Measurements from ENCODE around the gene LHCGR.
A peak's percentile ranks its signal among the peaks of the same experiment; 100 is the strongest.
"Not testable (repeated sequence)": the region's sequence is repeated elsewhere in the genome, so short reads cannot be mapped to it uniquely, and the experiment has no call there.

The LHCGR gene

DNA sequence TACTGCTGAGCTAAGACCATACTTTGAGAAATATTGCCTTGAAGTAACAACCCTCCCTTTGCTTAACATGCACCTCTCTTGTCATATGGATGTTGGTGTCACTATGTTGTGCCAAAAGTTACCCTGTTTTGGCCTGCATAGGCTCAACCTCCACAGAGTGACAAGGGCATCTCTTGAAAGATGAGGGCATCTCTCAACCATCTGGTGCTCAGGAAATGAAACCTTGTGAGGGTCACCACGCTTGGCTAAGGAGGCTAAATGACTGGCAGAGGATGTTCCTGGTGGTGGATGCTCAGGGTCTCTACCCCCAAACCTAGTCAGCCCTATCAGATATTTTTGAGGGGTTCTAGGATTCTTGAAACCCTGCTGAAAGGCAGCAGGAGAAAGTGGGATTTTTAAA lies 2.3 kb downstream of the LHCGR start:
- peaks cover 0 to 13% (median 6%) of the 10 kb centered on the region in 11 experiments; a peak in 10 of 22 replicates for H3K9me3 ChIP-seq (replicated peaks in 1 of 11)
- H3K27ac ChIP-seq, result 0 out of 22 replicates have a peak overlapping the region, but pooled peaks of 2 of the 11 experiments have one; percentile 8 to 18
- peaks cover 0 to 5% (median 0%) of the 10 kb centered on the region in 11 experiments; a peak in 1 of 22 replicates for H3K27me3 ChIP-seq
- peaks cover 23 to 70% (median 54%) of the 10 kb centered on the region in 10 experiments for H3K4me1 ChIP-seq
- H3K9ac ChIP-seq, result no peak overlapping the region
- H4K20me1 ChIP-seq, result no peaks in the 10 kb centered on the region
- peak overlapping the region in 1 of 10 experiments; percentile 26; a peak in 1 of 20 replicates for H3K4me3 ChIP-seq
- no peaks in the 10 kb centered on the region for H3K36me3 ChIP-seq
- no peak for TF ChIP-seq Cebpa-rat (IDR thresholded peaks at IDR 0.05)
- H3K4me2 ChIP-seq, result peak overlapping the region in 9 of 11 experiments; percentile 26 to 94 (median 66); a peak in 18 of 22 replicates

DNA sequence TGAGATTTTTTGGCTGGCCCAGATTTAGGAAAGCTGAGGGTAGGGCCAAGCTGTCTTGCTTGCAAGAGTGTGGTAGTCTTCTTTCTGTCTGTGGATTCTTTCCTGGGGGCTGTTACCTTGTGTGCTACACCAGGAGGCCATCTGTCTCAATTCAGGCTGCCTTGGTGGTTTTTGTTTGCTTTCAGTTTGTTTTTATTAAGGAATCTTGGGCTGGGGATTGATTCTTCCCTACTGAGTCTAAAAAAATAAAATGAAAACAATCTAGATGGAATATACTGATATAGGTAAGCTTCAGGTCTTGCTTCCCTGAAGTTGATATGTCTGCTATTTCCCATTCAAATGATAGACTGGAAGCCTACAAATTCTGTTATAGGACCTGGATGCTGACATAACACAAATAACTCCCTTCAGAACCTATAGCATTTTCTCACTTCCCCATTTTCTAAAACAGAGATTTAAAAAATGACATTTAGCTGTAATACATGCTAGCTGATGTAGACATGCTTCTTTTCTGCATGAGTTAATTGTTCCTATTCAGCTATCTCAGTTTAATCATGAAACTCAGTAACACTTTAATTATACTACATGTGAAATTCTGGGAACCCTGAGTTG lies 5.3 kb downstream of the LHCGR start:
- no peaks in the 10 kb centered on the region for H4K20me1 ChIP-seq
- H3K9me3 ChIP-seq (replicated peaks in 1 of 11), result peaks cover 0 to 5% (median under 1%) of the 10 kb centered on the region in 11 experiments; a peak in 7 of 22 replicates
- H3K4me1 ChIP-seq, result peaks cover 23 to 59% (median 52%) of the 10 kb centered on the region in 10 experiments
- no peaks in the 10 kb centered on the region for H3K36me3 ChIP-seq
- H3K4me2 ChIP-seq, result peak overlapping the region; percentile 19 to 75 (median 48); a peak in 21 of 22 replicates
- H3K9ac ChIP-seq, result no peak overlapping the region
- no peak for TF ChIP-seq Cebpa-rat (IDR thresholded peaks at IDR 0.05)
- H3K27me3 ChIP-seq, result peaks cover 0 to 5% (median 0%) of the 10 kb centered on the region in 11 experiments; a peak in 1 of 22 replicates
- H3K27ac ChIP-seq, result peak overlapping the region in 4 of 11 experiments; percentile 11 to 36 (median 20); a peak in 4 of 22 replicates
- H3K4me3 ChIP-seq, result no peak overlapping the region

DNA sequence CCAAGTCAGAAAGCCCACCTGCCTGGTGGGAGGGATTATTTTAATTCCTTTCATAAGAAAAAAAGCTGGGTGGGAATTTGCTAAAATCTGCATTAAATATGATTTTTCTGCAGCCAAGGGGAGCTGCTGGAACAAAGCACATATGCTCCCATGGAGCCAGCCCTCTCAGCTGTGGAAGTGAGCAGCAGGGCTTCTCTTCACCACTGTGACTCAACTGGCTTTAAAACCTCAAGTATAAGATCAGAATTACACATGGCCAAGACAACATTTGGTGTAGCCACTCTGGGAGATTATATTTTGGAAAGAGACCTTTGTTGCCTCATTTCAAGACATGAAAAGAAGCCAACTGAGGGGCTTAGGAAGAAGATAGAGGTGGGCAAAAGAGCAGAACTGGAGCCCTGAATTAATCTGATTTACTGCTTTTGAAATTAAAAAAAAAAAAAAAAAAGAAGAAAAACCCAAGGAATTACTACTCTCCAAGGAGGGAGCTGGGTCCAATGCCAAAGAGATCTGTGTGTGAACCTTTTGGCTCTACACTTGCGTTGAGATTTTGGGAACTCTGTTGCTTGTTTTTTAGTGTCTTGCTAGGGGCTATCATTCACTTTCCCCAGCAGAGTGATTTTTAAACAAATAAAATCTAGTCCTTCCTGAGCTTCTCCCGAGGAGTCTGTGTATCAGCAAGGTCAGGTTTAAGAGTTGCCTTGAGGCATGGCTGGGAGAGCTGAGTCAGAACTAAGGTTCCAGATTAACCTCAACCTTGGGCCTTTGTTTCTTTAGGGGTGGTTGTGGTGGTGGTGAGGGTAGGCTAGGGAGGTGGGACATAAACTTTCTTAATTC lies 6.0 kb downstream of the LHCGR start:
- Histone ChIP-seq H3K36me3 (no peaks in the 10 kb centered on the region), H3K9ac (no peak overlapping the region), H4K20me1 (no peaks in the 10 kb centered on the region), H3K27me3 (no peaks in the 10 kb centered on the region), H3K27ac (peak overlapping the region in 4 of 11 experiments; percentile 11 to 36 (median 20); a peak in 4 of 22 replicates), H3K9me3 (replicated peaks in 1 of 11) (no peaks in the 10 kb centered on the region), H3K4me2 (peak overlapping the region; percentile 19 to 75 (median 43); a peak in 19 of 22 replicates), H3K4me1 (peaks cover 23 to 52% (median 44%) of the 10 kb centered on the region in 10 experiments), H3K4me3 (no peak overlapping the region)
- no peak for TF ChIP-seq Cebpa-rat (IDR thresholded peaks at IDR 0.05)

DNA sequence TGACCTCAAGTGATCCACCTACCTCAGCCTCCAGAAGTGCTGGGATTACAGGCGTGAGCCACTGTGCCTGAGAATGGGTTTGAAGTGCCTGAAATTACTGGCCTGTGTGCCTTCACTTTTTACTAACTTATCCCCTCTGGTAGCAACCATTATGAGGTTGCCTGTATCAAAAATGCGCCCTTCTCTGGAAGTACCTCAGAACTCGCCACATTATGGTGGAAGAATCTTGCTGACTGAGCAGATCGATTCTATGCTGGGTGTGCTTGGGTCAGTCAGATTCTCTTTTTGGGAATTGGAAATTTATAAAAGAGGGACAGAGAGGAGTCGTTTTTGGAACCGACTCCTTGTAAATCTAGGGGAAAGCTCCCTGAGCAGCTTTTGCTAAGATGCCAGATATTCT lies 8.2 kb downstream of the LHCGR start:
- no peaks in the 10 kb centered on the region for H4K20me1 ChIP-seq
- no peak overlapping the region for H3K27ac ChIP-seq
- H3K9ac ChIP-seq, result no peak overlapping the region
- H3K4me1 ChIP-seq, result peaks cover 13 to 30% (median 24%) of the 10 kb centered on the region in 10 experiments; a peak in 19 of 20 replicates
- no peak overlapping the region for H3K4me2 ChIP-seq
- H3K9me3 ChIP-seq (replicated peaks in 1 of 11), result no peaks in the 10 kb centered on the region
- no peak overlapping the region for H3K4me3 ChIP-seq
- no peak for TF ChIP-seq Cebpa-rat (IDR thresholded peaks at IDR 0.05)
- no peaks in the 10 kb centered on the region for H3K27me3 ChIP-seq
- H3K36me3 ChIP-seq, result no peaks in the 10 kb centered on the region

DNA sequence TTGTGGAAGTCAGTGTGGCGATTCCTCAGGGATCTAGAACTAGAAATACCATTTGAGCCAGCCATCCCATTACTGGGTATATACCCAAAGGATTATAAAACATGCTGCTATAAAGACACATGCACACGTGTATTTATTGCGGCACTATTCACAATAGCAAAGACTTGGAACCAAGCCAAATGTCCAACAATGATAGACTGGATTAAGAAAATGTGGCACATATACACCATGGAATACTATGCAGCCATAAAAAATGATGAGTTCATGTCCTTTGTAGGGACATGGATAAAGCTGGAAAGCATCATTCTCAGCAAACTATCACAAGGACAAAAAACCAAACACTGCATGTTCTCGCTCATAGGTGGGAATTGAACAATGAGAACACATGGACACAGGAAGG lies 16.3 kb downstream of the LHCGR start:
- not testable (repeated sequence) for H3K4me2 ChIP-seq

DNA sequence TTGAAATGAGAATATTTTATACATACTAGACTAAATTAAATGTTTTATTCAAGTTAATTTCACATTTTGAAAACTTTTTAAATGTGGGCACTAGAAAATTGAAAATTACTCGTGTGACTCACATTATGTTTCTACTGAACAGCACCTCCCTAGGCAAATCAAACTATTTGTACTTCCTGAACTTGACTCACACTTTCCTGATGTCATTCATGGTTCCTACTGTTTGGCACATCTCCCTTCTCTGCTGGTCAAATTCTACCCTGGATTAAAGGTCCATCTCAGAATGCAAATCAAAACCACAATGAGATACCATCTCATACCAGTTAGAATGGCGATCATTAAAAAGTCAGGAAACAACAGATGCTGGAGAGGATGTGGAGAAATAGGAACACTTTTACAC lies 16.7 kb downstream of the LHCGR start:
- no peak overlapping the region for H3K4me2 ChIP-seq
- H3K4me1 ChIP-seq, result peaks cover 0 to 3% (median 0%) of the 10 kb centered on the region in 10 experiments; a peak in 3 of 20 replicates
- peaks cover 0 to 5% (median 0%) of the 10 kb centered on the region in 11 experiments; a peak in 1 of 22 replicates for H3K9me3 ChIP-seq (replicated peaks in 1 of 11)
- no peaks in the 10 kb centered on the region for H3K36me3 ChIP-seq
- no peaks in the 10 kb centered on the region for H4K20me1 ChIP-seq
- no peak overlapping the region for H3K4me3 ChIP-seq
- no peak for TF ChIP-seq Cebpa-rat (IDR thresholded peaks at IDR 0.05)
- no peak overlapping the region for H3K27ac ChIP-seq
- no peak overlapping the region for H3K9ac ChIP-seq
- no peaks in the 10 kb centered on the region for H3K27me3 ChIP-seq

More for the DNA sequence above, 16.3 kb downstream of the LHCGR start:
- not testable (repeated sequence) for H3K9ac ChIP-seq; H3K9me3 ChIP-seq (replicated peaks in 1 of 11); H3K36me3 ChIP-seq; H3K27me3 ChIP-seq; H3K4me3 ChIP-seq; H4K20me1 ChIP-seq; H3K27ac ChIP-seq; H3K4me1 ChIP-seq

DNA sequence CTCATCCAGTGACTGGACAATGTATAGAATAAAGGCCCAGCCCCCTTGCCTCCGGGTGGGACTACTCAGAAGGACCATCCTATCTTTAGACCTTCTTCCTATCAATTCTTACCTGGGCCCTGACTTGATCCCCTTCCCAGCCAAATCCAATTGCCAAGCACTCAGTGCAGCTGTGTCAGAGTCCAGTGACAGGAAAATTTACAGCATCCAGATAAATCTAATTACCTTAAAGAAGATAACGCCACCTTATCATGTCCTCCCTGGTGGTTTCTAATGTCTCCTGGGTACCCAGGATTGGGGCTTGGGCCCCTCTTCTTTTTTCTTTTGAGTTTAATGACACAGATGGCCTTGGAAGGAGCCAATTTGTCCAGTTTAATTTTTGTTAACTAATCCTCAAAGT lies 19.3 kb downstream of the LHCGR start:
- Histone ChIP-seq H3K36me3 (no peaks in the 10 kb centered on the region), H3K4me2 (no peak overlapping the region)

DNA sequence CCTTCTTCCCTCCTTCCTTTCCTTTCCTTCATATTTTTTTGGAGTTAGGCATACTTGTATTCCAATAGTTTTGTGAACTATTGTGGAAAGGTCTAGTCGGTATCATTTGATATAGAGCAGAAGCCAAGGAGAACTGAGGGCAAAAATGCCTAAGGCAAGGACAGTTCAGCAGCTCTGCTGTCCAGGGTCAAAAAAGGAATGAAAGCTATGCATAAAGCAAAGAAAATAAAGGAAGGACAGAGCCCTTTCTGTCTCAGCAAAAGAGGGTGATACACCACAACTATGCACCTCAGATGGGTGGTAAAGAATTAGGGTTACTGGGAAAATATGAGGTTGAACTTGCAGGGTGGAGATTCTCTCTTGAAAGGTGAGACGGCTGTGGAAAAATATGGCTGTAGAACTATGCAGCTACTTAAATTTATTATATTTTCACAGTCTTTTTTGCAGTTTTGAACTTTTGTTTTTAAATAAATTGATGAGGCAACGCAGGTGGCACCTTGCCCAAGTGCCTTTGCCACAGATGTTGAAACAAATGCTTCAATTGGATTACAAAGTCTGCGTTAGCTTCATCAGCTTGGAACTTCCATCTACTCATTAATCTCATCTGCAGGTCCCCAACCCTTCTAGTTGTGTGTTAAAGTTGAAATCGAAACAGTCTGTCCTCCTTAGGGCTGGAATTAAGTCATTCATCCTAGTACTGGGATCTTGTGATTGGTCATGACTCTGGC lies 20.8 kb downstream of the LHCGR start:
- Histone ChIP-seq H4K20me1 (no peaks in the 10 kb centered on the region), H3K4me3 (no peak overlapping the region), H3K27ac (no peak overlapping the region), H3K4me1 (peaks cover 0 to 11% (median 3%) of the 10 kb centered on the region in 10 experiments; a peak in 8 of 20 replicates), H3K36me3 (no peaks in the 10 kb centered on the region), H3K9ac (no peak overlapping the region), H3K27me3 (no peaks in the 10 kb centered on the region), H3K9me3 (replicated peaks in 1 of 11) (peaks cover 0 to 5% (median 0%) of the 10 kb centered on the region in 11 experiments; a peak in 1 of 22 replicates), H3K4me2 (no peak overlapping the region)
- TF ChIP-seq Cebpa-rat (IDR thresholded peaks at IDR 0.05), result no peak

More for the DNA sequence above, 19.3 kb downstream of the LHCGR start:
- H3K27me3 ChIP-seq, result no peaks in the 10 kb centered on the region
- H3K27ac ChIP-seq, result no peak overlapping the region
- no peaks in the 10 kb centered on the region for H4K20me1 ChIP-seq
- H3K9ac ChIP-seq, result no peak overlapping the region
- H3K4me1 ChIP-seq, result peaks cover 0 to 11% (median 3%) of the 10 kb centered on the region in 10 experiments; a peak in 8 of 20 replicates
- H3K4me3 ChIP-seq, result no peak overlapping the region
- H3K9me3 ChIP-seq (replicated peaks in 1 of 11), result peaks cover 0 to 5% (median 0%) of the 10 kb centered on the region in 11 experiments; a peak in 1 of 22 replicates
- TF ChIP-seq Cebpa-rat (IDR thresholded peaks at IDR 0.05), result no peak
